Hepatic stellate cell (primary cell): ENCODE measurements around the gene GAB2.
A peak's percentile ranks its signal among the peaks of the same experiment; 100 is the strongest.
"Not testable (repeated sequence)": the region's sequence is repeated elsewhere in the genome, so short reads cannot be mapped to it uniquely, and the experiment has no call there.

Experiments
- DNase-seq: peaks from one replicate; pipeline ENCODE4 v3.0.0; 2011; ENCODE audit warnings: low spot score

The GAB2 gene, protein sequence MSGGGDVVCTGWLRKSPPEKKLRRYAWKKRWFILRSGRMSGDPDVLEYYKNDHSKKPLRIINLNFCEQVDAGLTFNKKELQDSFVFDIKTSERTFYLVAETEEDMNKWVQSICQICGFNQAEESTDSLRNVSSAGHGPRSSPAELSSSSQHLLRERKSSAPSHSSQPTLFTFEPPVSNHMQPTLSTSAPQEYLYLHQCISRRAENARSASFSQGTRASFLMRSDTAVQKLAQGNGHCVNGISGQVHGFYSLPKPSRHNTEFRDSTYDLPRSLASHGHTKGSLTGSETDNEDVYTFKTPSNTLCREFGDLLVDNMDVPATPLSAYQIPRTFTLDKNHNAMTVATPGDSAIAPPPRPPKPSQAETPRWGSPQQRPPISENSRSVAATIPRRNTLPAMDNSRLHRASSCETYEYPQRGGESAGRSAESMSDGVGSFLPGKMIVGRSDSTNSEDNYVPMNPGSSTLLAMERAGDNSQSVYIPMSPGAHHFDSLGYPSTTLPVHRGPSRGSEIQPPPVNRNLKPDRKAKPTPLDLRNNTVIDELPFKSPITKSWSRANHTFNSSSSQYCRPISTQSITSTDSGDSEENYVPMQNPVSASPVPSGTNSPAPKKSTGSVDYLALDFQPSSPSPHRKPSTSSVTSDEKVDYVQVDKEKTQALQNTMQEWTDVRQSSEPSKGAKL

GRCh38 chr11:78417175-78417887 is at the start of gene GAB2:
Gene GAB2, minus strand, starts transcription at chr11:78417820. Its CDS starts 100 bp downstream, at chr11:78417720.
- DNase-seq = no peak

DNA sequence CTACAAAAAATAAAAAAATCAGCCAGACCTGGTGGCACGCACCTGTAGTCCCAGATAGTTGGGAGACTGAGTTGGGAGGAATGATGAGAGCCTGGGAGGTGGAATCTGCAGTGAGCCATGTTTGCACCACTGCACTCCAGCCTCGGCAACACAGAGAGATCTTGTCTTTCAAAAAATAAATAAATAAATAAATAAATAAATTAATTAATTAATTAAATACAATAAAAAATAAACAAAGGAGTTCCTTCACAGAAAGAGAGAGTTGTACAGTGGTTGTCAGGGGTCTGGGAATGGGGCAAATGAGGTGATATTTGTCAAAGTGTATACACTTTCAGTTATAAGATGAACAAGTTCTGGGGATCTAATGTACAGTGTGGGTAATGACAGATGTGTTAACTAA is 49.8 kb upstream of the GAB2 start:
- no peak for DNase-seq

DNA sequence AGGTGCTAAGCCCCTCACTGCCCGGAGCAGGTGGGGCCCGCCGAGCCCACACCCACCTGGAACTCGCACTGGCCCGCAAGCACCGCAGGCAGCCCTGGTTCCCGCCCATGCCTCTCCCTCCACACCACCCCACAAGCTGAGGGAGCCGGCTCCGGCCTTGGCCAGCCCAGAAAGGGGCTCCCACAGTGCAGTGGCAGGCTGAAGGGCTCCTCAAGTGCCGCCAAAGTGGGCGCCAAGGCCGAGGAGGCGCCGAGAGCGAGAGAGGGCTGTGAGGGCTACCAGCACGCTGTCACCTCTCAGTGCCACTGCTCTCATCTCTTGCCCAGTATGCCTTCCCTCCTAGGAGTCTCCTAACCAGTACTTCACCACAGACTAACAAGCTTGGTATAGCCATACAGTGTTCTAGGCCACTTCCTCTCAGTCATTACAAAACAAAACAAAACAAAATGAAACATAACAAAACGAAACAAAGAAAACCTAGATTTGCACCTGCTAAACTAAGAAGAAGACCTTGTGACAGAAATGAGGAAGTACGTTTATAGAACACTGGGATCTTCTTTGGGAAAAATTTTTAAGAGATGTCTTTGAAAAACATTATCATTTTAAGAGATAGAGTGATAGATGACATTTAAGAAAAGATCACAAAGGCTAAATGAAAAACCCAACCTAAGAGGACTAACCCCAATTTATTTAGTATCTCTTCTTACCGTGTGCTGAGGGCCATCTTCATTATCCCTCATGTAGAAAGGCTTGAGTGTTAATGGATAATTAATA is 47.7 kb upstream of the GAB2 start:
- DNase-seq = no peak

DNA sequence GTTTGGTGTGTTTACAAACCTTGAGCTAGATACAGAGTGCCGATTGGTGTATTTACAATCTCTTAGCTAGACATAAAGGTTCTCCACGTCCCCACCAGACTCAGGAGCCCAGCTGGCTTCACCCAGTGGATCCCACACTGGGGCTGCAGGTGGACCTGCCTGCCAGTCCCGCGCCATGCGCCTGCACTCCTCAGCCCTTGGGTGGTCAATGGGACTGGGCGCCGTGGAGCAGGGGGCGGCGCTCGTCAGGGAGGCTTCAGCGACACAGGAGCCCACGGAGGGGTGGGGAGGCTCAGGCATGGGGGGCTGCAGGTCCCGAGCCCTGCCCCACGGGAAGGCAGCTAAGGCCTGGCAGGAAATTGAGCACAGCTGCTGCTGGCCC is 47.2 kb upstream of the GAB2 start:
- not testable (repeated sequence) for DNase-seq

- DNase-seq = peak; percentile 31
Measured at GRCh38 chr11:78460471-78460870, 42.9 kb upstream of the GAB2 start.

DNA sequence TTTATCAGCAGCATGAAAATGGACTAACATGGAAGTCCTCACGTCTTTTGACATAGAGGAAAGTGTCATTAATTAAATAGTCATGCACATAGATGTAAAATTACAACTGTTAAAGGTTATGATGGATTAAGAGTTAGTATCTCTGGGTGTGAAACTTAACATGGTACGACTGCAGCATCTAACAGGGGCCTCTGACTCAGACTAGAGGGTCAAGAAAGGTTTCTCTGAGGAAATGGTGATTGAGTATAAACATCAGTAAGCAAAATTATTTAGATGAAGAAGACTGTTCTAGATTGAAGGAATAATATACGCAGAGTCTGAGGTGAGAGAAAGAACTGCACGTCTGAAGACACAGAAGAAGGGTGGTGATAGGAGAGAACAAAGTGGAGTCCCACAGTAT is 42.1 kb upstream of the GAB2 start:
- DNase-seq = no peak

GRCh38 chr11:78457448-78457847 is 39.8 kb upstream of the GAB2 start:
- no peak for DNase-seq

- no peak for DNase-seq
Measured at GRCh38 chr11:78453140-78453935, 35.7 kb upstream of the GAB2 start.

- DNase-seq = no peak
Measured at GRCh38 chr11:78451371-78452150, 33.9 kb upstream of the GAB2 start.

GRCh38 chr11:78450866-78451265 is 33.2 kb upstream of the GAB2 start:
- DNase-seq = no peak

- DNase-seq = peak; percentile 17
Measured at GRCh38 chr11:78449866-78450265, 32.2 kb upstream of the GAB2 start.

- DNase-seq = no peak
Measured at GRCh38 chr11:78446210-78446609, 28.6 kb upstream of the GAB2 start.

GRCh38 chr11:78444726-78445125 is 27.1 kb upstream of the GAB2 start:
- no peak for DNase-seq

GRCh38 chr11:78441956-78442355 is 24.3 kb upstream of the GAB2 start:
- DNase-seq = no peak

DNA sequence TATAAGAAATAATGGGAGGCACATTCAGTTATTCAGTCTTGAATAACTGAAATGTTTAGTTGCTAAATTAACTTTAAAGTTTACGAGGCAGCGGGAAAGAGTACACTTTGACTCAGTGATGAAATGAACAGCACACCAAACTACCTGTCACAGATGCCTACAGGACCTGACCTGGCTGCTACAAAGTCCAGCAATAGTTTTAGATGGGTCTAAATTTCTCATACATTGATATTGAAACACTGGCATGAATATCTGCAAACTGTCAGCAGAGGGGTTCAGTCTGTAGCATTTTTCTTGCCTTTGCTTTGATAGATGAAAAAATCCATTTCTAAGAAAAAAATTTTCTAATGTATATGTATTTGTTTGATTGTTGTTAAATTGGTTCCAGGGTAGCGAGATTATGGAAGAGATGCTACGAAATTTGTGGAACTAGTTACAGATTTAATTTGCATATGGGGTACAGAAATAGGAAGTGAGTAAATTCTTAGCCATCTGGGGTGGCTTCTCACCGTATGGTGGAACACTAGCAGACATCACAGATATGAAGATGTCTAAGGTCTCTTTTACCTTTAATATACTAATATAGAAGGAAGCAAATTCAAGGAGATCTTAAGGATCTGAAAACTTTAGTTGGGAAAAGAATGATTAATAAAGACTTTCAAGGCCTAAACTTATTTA is 20.8 kb upstream of the GAB2 start:
- DNase-seq = no peak

DNA sequence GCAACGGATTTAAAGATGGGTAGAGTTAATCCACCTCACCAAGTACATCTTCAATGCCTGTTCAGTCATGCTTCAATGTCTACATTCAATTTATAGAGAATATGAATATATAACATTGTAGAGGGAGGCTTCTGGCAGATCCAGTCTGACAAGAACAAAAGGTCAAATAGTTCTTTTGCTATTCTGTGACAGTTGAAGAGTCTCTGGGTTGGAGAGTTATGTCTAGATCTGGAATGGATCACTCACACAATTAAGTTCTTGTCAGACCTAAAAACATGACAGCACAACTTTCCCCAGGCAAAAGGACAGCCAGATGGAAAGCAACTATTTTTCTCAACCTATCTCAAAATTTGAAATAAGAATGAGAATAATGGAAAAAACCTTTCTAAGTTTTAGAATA is 15.3 kb upstream of the GAB2 start:
- no peak for DNase-seq

DNA sequence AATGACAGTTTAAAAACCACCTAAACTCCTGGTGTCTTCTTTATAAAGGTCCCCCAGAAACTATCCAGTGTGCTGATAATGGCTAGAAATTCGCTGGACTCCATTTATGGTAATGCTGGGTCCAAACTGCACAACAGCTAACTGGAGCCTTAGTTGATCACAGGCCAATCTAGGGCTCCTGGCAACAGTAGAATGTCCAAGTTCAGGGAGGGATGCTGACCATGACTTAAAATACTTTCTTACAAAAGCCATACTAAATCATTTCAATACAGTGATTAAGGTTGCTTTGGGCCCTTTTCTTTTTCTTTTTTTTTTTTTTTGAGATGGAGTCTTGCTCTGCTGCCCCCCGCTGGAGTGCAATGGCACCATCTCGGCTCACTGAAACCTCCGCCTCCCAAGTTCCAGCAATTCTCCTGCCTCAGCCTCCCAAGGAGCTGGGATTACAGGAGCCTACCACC is 14.5 kb upstream of the GAB2 start:
- DNase-seq = no peak

DNA sequence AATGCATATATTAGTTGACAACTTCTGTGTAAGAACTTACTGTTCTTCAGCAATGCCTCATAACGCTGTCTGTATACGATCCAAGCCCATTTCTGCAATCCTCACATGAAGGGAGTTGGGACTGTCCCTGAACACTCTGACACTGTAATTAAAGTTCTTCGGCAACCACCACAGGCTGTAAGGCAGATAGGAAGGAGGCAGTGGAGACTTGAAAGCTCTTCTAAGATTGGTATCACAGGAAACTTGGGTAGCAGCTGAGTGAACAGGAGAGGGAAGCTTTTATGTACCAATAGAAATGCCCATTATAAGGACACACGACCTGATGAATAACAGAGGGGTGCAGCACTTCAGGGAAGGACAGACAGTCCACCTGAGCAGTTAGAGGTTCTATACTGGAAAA is 12.0 kb upstream of the GAB2 start:
- DNase-seq = no peak

DNA sequence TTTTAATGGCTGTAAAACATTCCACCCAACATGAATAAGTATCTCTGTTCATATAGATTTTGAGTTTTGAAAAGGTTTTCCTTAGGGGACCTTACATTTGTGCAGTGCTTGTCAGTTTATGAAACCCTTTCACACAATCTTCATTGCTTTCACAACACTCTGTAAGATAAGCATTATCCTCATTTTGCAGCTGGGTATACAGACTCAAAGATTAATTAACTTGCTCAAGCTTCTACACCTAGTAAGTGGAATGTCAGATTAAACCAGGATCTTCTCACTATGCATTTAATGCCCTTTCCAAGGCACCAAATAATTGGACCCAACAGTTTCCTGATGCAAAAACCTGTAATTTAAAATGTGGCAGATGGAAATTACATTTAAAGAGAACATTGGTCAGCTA is 11.6 kb upstream of the GAB2 start:
- DNase-seq = no peak

DNA sequence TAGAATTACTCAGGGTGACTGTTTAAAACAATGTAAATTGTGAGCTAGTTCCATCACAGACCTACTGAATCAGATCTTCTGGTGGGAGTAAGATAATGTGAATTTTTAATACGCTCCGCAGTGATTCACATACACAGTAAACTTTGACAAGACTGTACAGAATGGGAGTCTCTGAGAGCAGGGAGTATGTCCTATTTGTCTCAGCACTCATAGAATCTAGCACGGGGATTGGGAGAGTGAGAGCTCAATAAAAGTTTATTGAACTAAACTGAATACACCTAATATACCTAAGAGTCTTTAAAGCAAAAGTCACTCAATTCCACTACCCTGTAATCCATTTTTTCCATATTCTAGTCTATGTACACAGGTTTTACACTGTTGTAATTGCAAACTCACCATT is 11.2 kb upstream of the GAB2 start:
- no peak for DNase-seq
